ENCODE results near the gene HEATR5B. TPM values are rescaled to one million over a fixed set of nuclear protein-coding genes. Genes with fewer than 3 reads are reported as not detected.

HEATR5B gene
- total RNA-seq, result 18.6 and 37.9 TPM in 2 replicates

GRCh38 chr2:37083873-37084794 lies at the start of gene HEATR5B, which contains the start of gene GPATCH11:
TSS of gene HEATR5B (minus strand) at chr2:37084372. CDS start at chr2:37083414, 958 bp downstream.
TSS of gene GPATCH11 (plus strand) at chr2:37084518. CDS start at chr2:37088382, 3,864 bp downstream.

GRCh38 chr2:36966370-36967235 lies 117.6 kb downstream of the HEATR5B start, which contains the start of gene STRN:
TSS of gene STRN (minus strand) at chr2:36966536. CDS start at chr2:36966463, 73 bp downstream.

Other genes starting within 250 kb of the HEATR5B start
- gene STRN, start 117.8 kb downstream of the HEATR5B start, total RNA-seq, result 14.7 and 36.7 TPM in 2 replicates
- 4.0 and 7.7 TPM in 2 replicates for gene GPATCH11, start 146 bp upstream of the HEATR5B start, total RNA-seq
- 15.9 and 27.2 TPM in 2 replicates for gene EIF2AK2, start 72.6 kb upstream of the HEATR5B start, total RNA-seq
- gene SULT6B1, start 104.3 kb upstream of the HEATR5B start, total RNA-seq, result not detected in 2 replicates
- gene CEBPZOS, start 112.1 kb upstream of the HEATR5B start, total RNA-seq, result 7.4 and 13.0 TPM in 2 replicates
- 31.7 and 56.4 TPM in 2 replicates for gene CEBPZ, start 147.2 kb upstream of the HEATR5B start, total RNA-seq
- gene NDUFAF7, start 147.3 kb upstream of the HEATR5B start, total RNA-seq, result 7.6 and 13.0 TPM in 2 replicates
- gene PRKD3, start 240.5 kb upstream of the HEATR5B start, total RNA-seq, result 53.3 and 76.0 TPM in 2 replicates